Suprapubic skin (tissue), 4 donors: Measurements from ENCODE around the gene SH3BGRL2. TPM values are rescaled to one million over a fixed set of nuclear protein-coding genes. Genes with fewer than 3 reads are reported as not detected.
"Not testable (repeated sequence)": the region's sequence is repeated elsewhere in the genome, so short reads cannot be mapped to it uniquely, and the experiment has no call there.

Experiments used
- DNase-seq, 2 donors: peaks; one replicate each; pipeline ENCODE4 v3.0.0-alpha.2; 2019; ENCODE audit warnings: low spot score in 2 of 2
- H3K27ac ChIP-seq: fragments of 200-600 bp; sonication (generic); one replicate; pipeline ENCODE4 v1.5.1; 2019
- H3K27me3 ChIP-seq: fragments of 200-600 bp; sonication (generic); one replicate; pipeline ENCODE4 v1.5.1; 2019
- H3K36me3 ChIP-seq: fragments of 200-600 bp; sonication (generic); one replicate; pipeline ENCODE4 v1.5.1; 2019
- H3K4me1 ChIP-seq: fragments of 200-600 bp; sonication (generic); one replicate; pipeline ENCODE4 v1.5.1; 2019
- H3K4me3 ChIP-seq: fragments of 200-600 bp; sonication (generic); one replicate; pipeline ENCODE4 v1.5.1; 2019; ENCODE audit warnings: mild to moderate bottlenecking
- H3K9me3 ChIP-seq: fragments of 200-600 bp; sonication (generic); one replicate; pipeline ENCODE4 v1.5.1; 2019
- EP300 ChIP-seq: sonication (generic); formaldehyde crosslinking; IDR thresholded peaks from one replicate; pipeline ENCODE4 v1.6.1; 2017; ENCODE audit warnings: antibody characterized with exemption
- POLR2A ChIP-seq, 2 donors: fragments of 450-650 bp; IDR thresholded peaks; one replicate each; pipeline ENCODE4 v1.6.1; 2017; ENCODE audit warnings: antibody characterized with exemption in 2 of 2, mild to moderate bottlenecking in 2 of 2, moderate library complexity in 2 of 2
- POLR2AphosphoS5 ChIP-seq, 3 donors: sonication (generic); formaldehyde crosslinking; IDR thresholded peaks; one replicate each; pipeline ENCODE4 v1.6.1; 2017; ENCODE audit warnings: antibody characterized with exemption in 3 of 3
- WGBS: methylation state at CpG from one replicate; pipeline ENCODE4 v1.1.5; 2018; 5-methylcytosine and 5-hydroxymethylcytosine counted together
- total RNA-seq, 4 donors: library from RNA; depleted of rRNA; stranded (reverse); fragments of >200 nt; gene quantifications; one replicate each; pipeline ENCODE4 v1.1.0, GENCODE V29; 2016
- TF ChIP-seq, protein P1 (sequence below), 2 donors: fragments of 200-600 bp in 1 of 2; fragments of 450-650 bp in 1 of 2; sonication (generic) in 1 of 2; IDR thresholded peaks; one replicate each; pipeline ENCODE4 v1.5.1; 2016 to 2019; ENCODE audit warnings: antibody characterized with exemption in 2 of 2, mild to moderate bottlenecking in 1 of 2, moderate library complexity in 1 of 2

The SH3BGRL2 gene
- total RNA-seq, 4 donors from 2014 or later: 30.5 to 67.1 (median 56.7) TPM

DNA sequence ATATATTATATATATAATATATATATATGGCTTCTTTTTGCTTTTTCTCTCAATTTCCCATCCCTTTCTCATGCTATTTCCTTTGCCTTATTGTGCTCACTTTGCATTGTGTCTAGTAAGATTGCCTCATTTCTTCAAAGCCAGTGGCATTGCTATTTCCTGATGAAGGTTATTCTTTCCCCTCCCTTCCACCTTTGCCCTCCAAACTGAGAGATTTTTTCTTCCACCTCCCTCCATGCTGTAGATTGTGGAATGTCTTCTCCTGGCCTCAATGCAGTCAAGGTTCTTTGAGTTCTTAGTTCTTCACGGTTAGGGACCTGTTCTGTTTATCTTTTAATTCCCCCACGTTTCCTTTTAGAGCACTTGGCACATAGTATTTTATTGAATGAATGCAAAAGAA lies 17.2 kb downstream of the SH3BGRL2 start:
- 59% methylated on average over 2 of the region's 2 CpGs for WGBS
- H3K4me1 ChIP-seq: peaks cover 3% of the 10 kb centered on the region
- no peaks in the 10 kb centered on the region for H3K9me3 ChIP-seq
- H3K27ac ChIP-seq: no peak overlapping the region
- DNase-seq: no peak
- no peaks in the 10 kb centered on the region for H3K27me3 ChIP-seq
- H3K36me3 ChIP-seq: no peaks in the 10 kb centered on the region
- H3K4me3 ChIP-seq: no peak overlapping the region
- no peak for TF ChIP-seq POLR2AphosphoS5 (IDR thresholded peaks at IDR 0.05)
- TF ChIP-seq, protein P1, sequence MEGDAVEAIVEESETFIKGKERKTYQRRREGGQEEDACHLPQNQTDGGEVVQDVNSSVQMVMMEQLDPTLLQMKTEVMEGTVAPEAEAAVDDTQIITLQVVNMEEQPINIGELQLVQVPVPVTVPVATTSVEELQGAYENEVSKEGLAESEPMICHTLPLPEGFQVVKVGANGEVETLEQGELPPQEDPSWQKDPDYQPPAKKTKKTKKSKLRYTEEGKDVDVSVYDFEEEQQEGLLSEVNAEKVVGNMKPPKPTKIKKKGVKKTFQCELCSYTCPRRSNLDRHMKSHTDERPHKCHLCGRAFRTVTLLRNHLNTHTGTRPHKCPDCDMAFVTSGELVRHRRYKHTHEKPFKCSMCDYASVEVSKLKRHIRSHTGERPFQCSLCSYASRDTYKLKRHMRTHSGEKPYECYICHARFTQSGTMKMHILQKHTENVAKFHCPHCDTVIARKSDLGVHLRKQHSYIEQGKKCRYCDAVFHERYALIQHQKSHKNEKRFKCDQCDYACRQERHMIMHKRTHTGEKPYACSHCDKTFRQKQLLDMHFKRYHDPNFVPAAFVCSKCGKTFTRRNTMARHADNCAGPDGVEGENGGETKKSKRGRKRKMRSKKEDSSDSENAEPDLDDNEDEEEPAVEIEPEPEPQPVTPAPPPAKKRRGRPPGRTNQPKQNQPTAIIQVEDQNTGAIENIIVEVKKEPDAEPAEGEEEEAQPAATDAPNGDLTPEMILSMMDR (IDR thresholded peaks at IDR 0.05): no peak
- no peak for TF ChIP-seq POLR2A (IDR thresholded peaks at IDR 0.05)
- TF ChIP-seq EP300: no peak

GRCh38 chr6:79649016-79649415 lies 17.9 kb downstream of the SH3BGRL2 start:
- Histone ChIP-seq H3K36me3 (no peaks in the 10 kb centered on the region), H3K4me3 (no peak overlapping the region), H3K9me3 (no peaks in the 10 kb centered on the region), H3K27ac (no peak overlapping the region), H3K4me1 (peaks cover 3% of the 10 kb centered on the region), H3K27me3 (no peaks in the 10 kb centered on the region)
- TF ChIP-seq POLR2AphosphoS5 (IDR thresholded peaks at IDR 0.05): no peak
- TF ChIP-seq, protein P1 (IDR thresholded peaks at IDR 0.05): no peak
- TF ChIP-seq EP300: no peak
- TF ChIP-seq POLR2A (IDR thresholded peaks at IDR 0.05): no peak
- DNase-seq: no peak

DNA sequence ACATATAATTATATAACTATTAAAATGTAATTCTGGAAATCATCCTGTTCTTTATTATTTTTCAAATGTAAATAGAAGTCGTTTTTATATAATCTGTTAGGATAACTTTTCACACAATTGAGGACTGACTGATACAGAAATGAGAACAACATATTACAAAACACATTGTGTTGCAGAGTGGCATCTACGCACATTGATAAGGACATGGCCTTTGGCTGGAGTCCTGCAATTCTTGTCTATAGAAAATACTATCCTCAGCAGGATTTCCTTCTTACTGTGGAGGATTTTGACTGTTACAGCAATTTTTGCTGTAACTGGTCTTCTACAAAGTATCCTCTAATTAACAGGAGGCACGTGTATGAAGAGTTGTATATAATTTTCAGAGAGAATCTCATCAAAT lies 19.8 kb downstream of the SH3BGRL2 start:
- Histone ChIP-seq H3K4me1 (peaks cover 3% of the 10 kb centered on the region), H3K27ac (no peak overlapping the region), H3K4me3 (no peak overlapping the region), H3K27me3 (no peaks in the 10 kb centered on the region), H3K36me3 (no peaks in the 10 kb centered on the region), H3K9me3 (no peaks in the 10 kb centered on the region)
- no peak for DNase-seq
- 73% methylated on average over 3 of the region's 3 CpGs for WGBS
- TF ChIP-seq EP300 (no peak), POLR2AphosphoS5 (IDR thresholded peaks at IDR 0.05) (no peak), POLR2A (IDR thresholded peaks at IDR 0.05) (no peak)
- TF ChIP-seq, protein P1 (IDR thresholded peaks at IDR 0.05): no peak

DNA sequence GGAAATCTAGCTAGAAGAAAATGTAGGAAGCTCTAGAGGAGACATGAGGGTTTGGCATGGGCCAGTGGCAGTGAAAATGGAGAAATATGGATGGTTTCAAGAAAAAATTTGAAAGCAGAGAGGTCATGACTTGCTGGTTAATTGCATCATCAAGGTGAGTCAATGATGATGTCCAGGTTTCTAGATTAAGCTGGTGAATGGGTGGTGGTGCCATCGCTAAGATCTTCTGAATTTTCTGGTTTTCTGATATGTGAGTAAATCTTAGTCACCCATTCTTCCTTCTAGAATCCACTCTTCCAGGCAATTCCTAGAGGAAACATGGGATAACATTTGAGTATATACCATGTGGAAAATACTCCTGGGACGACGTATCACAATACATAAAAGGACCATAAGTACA lies 25.0 kb downstream of the SH3BGRL2 start:
- no peak overlapping the region for H3K27ac ChIP-seq
- TF ChIP-seq EP300 (no peak), POLR2AphosphoS5 (IDR thresholded peaks at IDR 0.05) (no peak), POLR2A (IDR thresholded peaks at IDR 0.05) (no peak)
- TF ChIP-seq, protein P1 (IDR thresholded peaks at IDR 0.05): no peak
- H3K4me1 ChIP-seq: no peaks in the 10 kb centered on the region
- no peaks in the 10 kb centered on the region for H3K9me3 ChIP-seq
- whole genome bisulfite sequencing: 98% methylated on average over 3 of the region's 3 CpGs
- no peak overlapping the region for H3K4me3 ChIP-seq
- no peaks in the 10 kb centered on the region for H3K36me3 ChIP-seq
- no peak for DNase-seq
- H3K27me3 ChIP-seq: no peaks in the 10 kb centered on the region

DNA sequence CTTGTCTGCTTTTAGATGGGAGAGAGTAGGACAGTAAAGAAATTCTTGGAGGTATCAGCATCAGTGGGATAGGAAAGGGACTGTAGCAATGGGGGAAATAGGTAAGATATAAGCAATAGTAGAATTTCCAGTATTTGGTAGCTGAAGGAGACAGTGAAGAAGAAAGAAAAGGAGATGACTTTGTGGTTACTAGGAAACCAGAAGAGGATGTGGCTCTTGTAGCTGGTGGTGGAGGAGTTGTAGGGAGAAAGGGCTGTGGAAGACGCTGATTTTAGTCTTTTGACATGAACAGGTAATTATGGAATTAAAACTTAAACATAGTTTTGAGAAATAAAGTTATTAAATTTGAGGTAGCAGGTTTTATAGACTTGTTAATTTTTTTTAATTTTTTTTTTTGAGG lies 26.1 kb downstream of the SH3BGRL2 start:
- no peak for DNase-seq
- H3K4me1 ChIP-seq: no peaks in the 10 kb centered on the region
- H3K36me3 ChIP-seq: no peaks in the 10 kb centered on the region
- no peaks in the 10 kb centered on the region for H3K9me3 ChIP-seq
- H3K27me3 ChIP-seq: no peaks in the 10 kb centered on the region
- H3K4me3 ChIP-seq: no peak overlapping the region
- no peak overlapping the region for H3K27ac ChIP-seq
- TF ChIP-seq POLR2AphosphoS5 (IDR thresholded peaks at IDR 0.05): no peak
- WGBS: 88% methylated on average over 1 of the region's 1 CpG

- not testable (repeated sequence) for H3K4me3 ChIP-seq, H3K27me3 ChIP-seq, H3K9me3 ChIP-seq, DNase-seq, H3K36me3 ChIP-seq, H3K4me1 ChIP-seq, H3K27ac ChIP-seq
- WGBS: 74% methylated on average over 5 of the region's 6 CpGs
Observed at GRCh38 chr6:79663655-79664054, 32.5 kb downstream of the SH3BGRL2 start.
